GM12878 (cell line): ENCODE data around the gene EHD2.
"Not testable (repeated sequence)": the region's sequence is repeated elsewhere in the genome, so short reads cannot be mapped to it uniquely, and the experiment has no call there.

Source experiments
- EZH2 ChIP-seq: IDR thresholded peaks from 2 replicates; pipeline ENCODE4 v1.6.1; 2012; ENCODE audit warnings: low read depth, mild to moderate bottlenecking, control low read depth, inconsistent platforms, low read length, borderline replicate concordance; ENCODE audit not compliant: control insufficient read depth
- JUNB ChIP-seq: IDR thresholded peaks from 2 replicates; pipeline ENCODE4 v1.6.1; 2016; ENCODE audit warnings: antibody characterized with exemption, mild to moderate bottlenecking
- TF ChIP-seq, protein P1 (sequence below), 3 experiments: IDR thresholded peaks in 2 of 3; conservative IDR thresholded peaks in 1 of 3; 2 replicates each; pipeline ENCODE4 v1.5.1; 2011; ENCODE audit warnings: low read depth in 3 of 3, low read length in 3 of 3, mild to moderate bottlenecking in 3 of 3, control low read depth in 2 of 3, moderate library complexity in 2 of 3, inconsistent platforms in 1 of 3, mixed read lengths in 1 of 3; ENCODE audit not compliant: control insufficient read depth in 2 of 3, insufficient read depth in 1 of 3; ENCODE audit errors: extremely low read depth in 1 of 3

- TF ChIP-seq JUNB, EZH2: not testable (repeated sequence)
- TF ChIP-seq, protein P1, sequence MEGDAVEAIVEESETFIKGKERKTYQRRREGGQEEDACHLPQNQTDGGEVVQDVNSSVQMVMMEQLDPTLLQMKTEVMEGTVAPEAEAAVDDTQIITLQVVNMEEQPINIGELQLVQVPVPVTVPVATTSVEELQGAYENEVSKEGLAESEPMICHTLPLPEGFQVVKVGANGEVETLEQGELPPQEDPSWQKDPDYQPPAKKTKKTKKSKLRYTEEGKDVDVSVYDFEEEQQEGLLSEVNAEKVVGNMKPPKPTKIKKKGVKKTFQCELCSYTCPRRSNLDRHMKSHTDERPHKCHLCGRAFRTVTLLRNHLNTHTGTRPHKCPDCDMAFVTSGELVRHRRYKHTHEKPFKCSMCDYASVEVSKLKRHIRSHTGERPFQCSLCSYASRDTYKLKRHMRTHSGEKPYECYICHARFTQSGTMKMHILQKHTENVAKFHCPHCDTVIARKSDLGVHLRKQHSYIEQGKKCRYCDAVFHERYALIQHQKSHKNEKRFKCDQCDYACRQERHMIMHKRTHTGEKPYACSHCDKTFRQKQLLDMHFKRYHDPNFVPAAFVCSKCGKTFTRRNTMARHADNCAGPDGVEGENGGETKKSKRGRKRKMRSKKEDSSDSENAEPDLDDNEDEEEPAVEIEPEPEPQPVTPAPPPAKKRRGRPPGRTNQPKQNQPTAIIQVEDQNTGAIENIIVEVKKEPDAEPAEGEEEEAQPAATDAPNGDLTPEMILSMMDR (IDR thresholded peaks at IDR 0.05 in 2 of 3, conservative IDR thresholded peaks at IDR 0.05 in 1 of 3; ENCODE audit: control insufficient read depth in 2 of 3, extremely low read depth in 1 of 3, insufficient read depth in 1 of 3, low read depth in 3 of 3, low read length in 3 of 3), result not testable (repeated sequence)
Measured at GRCh38 chr19:47777245-47778048, 64.2 kb downstream of the EHD2 start.
